Panc1 (cell line): ENCODE data around the gene SHROOM2. TPM values are rescaled to one million over a fixed set of nuclear protein-coding genes. Genes with fewer than 3 reads are reported as not detected.
"Not testable (repeated sequence)": the region's sequence is repeated elsewhere in the genome, so short reads cannot be mapped to it uniquely, and the experiment has no call there.

Source experiments
- ATAC-seq: fragments of 200-7000 bp; cut with Tn5 transposase; 2 replicates; pipeline ENCODE4 v1.9.1; 2020; ENCODE audit warnings: mild to moderate bottlenecking, moderate library complexity
- BruUV-seq: library from RNA; stranded (reverse); fragments of 400-500 nt; replicated peaks from 2 replicates; lab custom pipeline; 2021; lab: Mats Ljungman, UMichigan
- CTCF ChIA-PET: fragments of 300-600 bp; sonication (Branson Sonifier 250); formaldehyde crosslinking; loops from one replicate; lab custom pipeline; 2022; ENCODE audit warnings: antibody characterized with exemption; lab: Charles Lee
- POLR2A ChIA-PET: fragments of 300-600 bp; sonication (Branson Sonifier 250); formaldehyde crosslinking; loops from one replicate; lab custom pipeline; 2022; ENCODE audit warnings: antibody characterized with exemption; lab: Charles Lee
- DNase-seq: peaks from one replicate; pipeline ENCODE4 v3.0.0-alpha.2; 2010; ENCODE audit warnings: low read depth, low spot score
- H3K27ac ChIP-seq: 2 replicates; pipeline ENCODE4 v1.5.1; 2011; ENCODE audit warnings: mild to moderate bottlenecking, low read length, inconsistent platforms
- H3K27me3 ChIP-seq: fragments of 200-500 bp; sonication (Bioruptor generic); 2 replicates; pipeline ENCODE4 v1.6.0; 2014; ENCODE audit warnings: low read length, inconsistent platforms; ENCODE audit not compliant: control insufficient read depth, insufficient read depth
- H3K36me3 ChIP-seq: fragments of 200-500 bp; sonication (Bioruptor generic); 2 replicates; pipeline ENCODE4 v1.5.1; 2014; ENCODE audit warnings: inconsistent platforms, mild to moderate bottlenecking, low read length, moderate library complexity; ENCODE audit not compliant: control insufficient read depth, insufficient read depth
- H3K4me1 ChIP-seq: 2 replicates; pipeline ENCODE4 v1.5.1; 2011; ENCODE audit warnings: inconsistent platforms, mild to moderate bottlenecking, low read length, moderate library complexity; ENCODE audit not compliant: control insufficient read depth, insufficient read depth
- H3K4me3 ChIP-seq, 2 experiments: 2 replicates each; pipeline ENCODE4 v1.5.1; 2011 to 2012; ENCODE audit warnings: low read depth in 2 of 2, low read length in 2 of 2, mild to moderate bottlenecking in 2 of 2, inconsistent platforms in 1 of 2, moderate library complexity in 1 of 2
- H3K9me3 ChIP-seq: fragments of 200-500 bp; sonication (Bioruptor generic); 2 replicates; pipeline ENCODE4 v1.5.1; 2014; ENCODE audit warnings: low read depth, mild to moderate bottlenecking, inconsistent platforms, low read length, moderate library complexity; ENCODE audit not compliant: control insufficient read depth, insufficient read depth
- CTCF ChIP-seq: fragments of 450-650 bp; IDR thresholded peaks from 2 replicates; pipeline ENCODE4 v1.5.1; 2017; ENCODE audit warnings: mild to moderate bottlenecking
- POLR2AphosphoS5 ChIP-seq: IDR thresholded peaks from 2 replicates; pipeline ENCODE4 v1.6.1; 2012; ENCODE audit warnings: mild to moderate bottlenecking, low read depth, low read length, moderate library complexity
- SIN3A ChIP-seq: IDR thresholded peaks from 2 replicates; pipeline ENCODE4 v1.6.1; 2012; ENCODE audit warnings: low read depth, mild to moderate bottlenecking, low read length, moderate library complexity, borderline replicate concordance; ENCODE audit not compliant: insufficient read depth
- TCF7L2 ChIP-seq: IDR thresholded peaks from 2 replicates; pipeline ENCODE4 v1.6.1; 2011; ENCODE audit warnings: mild to moderate bottlenecking, low read depth, low read length, inconsistent platforms
- in situ Hi-C: cut with HindIII; loops from 2 replicates; pipeline ENCODE4 v1.10.0; 2016; ENCODE audit warnings: low sequenced_read_pairs, low pct_unique_long_range_greater_than_20kb
- intact Hi-C: fragments of 100-400 bp; cut with micrococcal nuclease; formaldehyde crosslinking; loops from one replicate; pipeline ENCODE4 v1.10.0; 2022; ENCODE audit not compliant: unreplicated experiment
- total RNA-seq: library from RNA; stranded (reverse); gene quantifications from one replicate; pipeline ENCODE4 v1.2.1, GENCODE V29; 2021; ENCODE audit not compliant: unreplicated experiment
- TF ChIP-seq, protein P1 (sequence below), 2 experiments: IDR thresholded peaks; 2 replicates each; pipeline ENCODE4 v1.6.1; 2011 to 2012; ENCODE audit warnings: low read depth in 2 of 2, control low read depth in 1 of 2, low read length in 1 of 2, mild to moderate bottlenecking in 1 of 2, moderate library complexity in 1 of 2; ENCODE audit not compliant: insufficient read depth in 1 of 2

Gene SHROOM2
- total RNA-seq, 1 experiment from 2014 or later = 0.72 TPM

- no peaks in the 10 kb centered on the region for H3K27me3 ChIP-seq
- CTCF ChIA-PET = no interaction called here
- H3K4me3 ChIP-seq = no peak overlapping the region
- H3K27ac ChIP-seq = no peak overlapping the region
- in situ Hi-C loops = no loop called here
- DNase-seq (no peak), ATAC-seq (no peak)
- BruUV-seq = no TSS peak
- POLR2A ChIA-PET = no interaction called here
- no peaks in the 10 kb centered on the region for H3K36me3 ChIP-seq
- TF ChIP-seq CTCF (no peak), POLR2AphosphoS5 (no peak), SIN3A (no peak), TCF7L2 (no peak)
- TF ChIP-seq, protein P1, sequence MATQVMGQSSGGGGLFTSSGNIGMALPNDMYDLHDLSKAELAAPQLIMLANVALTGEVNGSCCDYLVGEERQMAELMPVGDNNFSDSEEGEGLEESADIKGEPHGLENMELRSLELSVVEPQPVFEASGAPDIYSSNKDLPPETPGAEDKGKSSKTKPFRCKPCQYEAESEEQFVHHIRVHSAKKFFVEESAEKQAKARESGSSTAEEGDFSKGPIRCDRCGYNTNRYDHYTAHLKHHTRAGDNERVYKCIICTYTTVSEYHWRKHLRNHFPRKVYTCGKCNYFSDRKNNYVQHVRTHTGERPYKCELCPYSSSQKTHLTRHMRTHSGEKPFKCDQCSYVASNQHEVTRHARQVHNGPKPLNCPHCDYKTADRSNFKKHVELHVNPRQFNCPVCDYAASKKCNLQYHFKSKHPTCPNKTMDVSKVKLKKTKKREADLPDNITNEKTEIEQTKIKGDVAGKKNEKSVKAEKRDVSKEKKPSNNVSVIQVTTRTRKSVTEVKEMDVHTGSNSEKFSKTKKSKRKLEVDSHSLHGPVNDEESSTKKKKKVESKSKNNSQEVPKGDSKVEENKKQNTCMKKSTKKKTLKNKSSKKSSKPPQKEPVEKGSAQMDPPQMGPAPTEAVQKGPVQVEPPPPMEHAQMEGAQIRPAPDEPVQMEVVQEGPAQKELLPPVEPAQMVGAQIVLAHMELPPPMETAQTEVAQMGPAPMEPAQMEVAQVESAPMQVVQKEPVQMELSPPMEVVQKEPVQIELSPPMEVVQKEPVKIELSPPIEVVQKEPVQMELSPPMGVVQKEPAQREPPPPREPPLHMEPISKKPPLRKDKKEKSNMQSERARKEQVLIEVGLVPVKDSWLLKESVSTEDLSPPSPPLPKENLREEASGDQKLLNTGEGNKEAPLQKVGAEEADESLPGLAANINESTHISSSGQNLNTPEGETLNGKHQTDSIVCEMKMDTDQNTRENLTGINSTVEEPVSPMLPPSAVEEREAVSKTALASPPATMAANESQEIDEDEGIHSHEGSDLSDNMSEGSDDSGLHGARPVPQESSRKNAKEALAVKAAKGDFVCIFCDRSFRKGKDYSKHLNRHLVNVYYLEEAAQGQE (IDR thresholded peaks at IDR 0.05; ENCODE audit: insufficient read depth in 1 of 2, low read depth in 2 of 2, low read length in 1 of 2) = no peak
- no peaks in the 10 kb centered on the region for H3K9me3 ChIP-seq
- intact Hi-C loops = no loop called here
- no peaks in the 10 kb centered on the region for H3K4me1 ChIP-seq
Observed at GRCh38 chrX:9857575-9858474, 71.6 kb downstream of the SHROOM2 start.

GRCh38 chrX:9858684-9859083, 72.5 kb downstream of the SHROOM2 start:
- H3K27me3 ChIP-seq, BruUV-seq, H3K36me3 ChIP-seq, in situ Hi-C loops, intact Hi-C loops, H3K9me3 ChIP-seq, H3K27ac ChIP-seq, H3K4me1 ChIP-seq, POLR2A ChIA-PET, CTCF ChIA-PET, DNase-seq, ATAC-seq, H3K4me3 ChIP-seq: not testable (repeated sequence)
